ENCODE measurements around the gene FHOD3.

Gene FHOD3

DNA sequence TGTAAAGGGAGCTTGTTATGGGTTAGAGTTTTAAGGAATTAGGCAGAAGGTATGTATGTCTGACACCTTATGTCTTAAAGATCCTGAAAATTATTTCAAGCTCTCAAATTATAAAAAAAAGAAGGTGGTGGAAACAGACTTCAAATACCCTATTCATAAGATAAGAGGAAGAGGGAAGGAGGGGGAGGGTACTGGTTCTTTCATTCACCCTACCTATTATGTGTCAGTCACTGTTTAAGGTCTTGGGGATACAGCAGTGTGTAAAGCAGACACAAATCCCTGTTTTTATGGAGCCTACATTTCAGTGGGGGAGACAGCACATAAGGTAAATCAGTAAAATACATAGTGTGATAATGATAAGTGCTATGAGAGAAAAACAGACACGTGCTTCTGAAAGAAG, 184.4 kb downstream of the FHOD3 start:
- no peak for DNase-seq

DNA sequence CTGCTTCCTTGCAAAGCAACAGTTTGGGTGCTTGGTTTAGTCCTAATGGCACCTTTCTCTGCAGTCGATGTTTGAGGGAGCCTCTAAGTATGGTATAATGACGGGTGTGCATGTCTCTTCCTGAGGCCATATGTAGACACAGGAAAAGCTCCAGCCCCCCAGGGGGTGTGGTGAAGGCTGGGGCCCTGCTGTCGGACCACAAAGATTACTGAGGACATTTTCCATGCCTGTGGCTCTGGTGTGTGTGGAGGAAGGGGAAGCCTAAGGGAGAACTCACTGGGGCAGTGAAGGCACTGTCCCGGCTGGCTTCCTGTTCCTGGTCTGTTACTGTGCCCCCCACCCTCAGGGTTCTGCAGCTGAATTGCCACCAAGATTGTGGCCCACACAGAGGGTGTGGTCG, 187.1 kb downstream of the FHOD3 start:
- DNase-seq: no peak

DNA sequence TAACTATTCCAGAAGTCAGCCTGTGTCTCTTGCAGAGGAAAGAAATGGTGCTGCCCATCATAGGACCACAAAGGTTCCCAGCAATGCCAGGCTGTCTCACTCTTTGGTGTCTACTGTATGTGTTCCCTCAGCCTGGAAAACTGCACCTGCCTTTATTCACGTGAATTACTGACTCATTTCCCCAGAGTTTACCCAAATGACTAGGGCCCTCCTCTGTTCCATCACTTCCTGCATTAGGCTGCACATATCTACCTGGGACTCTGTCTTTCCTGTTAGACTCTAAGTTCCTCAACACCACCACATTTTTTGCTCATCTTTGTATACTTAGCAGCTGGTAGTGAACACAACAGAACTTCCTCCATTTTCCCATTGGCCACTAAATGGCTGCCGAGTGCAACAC, 188.3 kb downstream of the FHOD3 start:
- DNase-seq: no peak

DNA sequence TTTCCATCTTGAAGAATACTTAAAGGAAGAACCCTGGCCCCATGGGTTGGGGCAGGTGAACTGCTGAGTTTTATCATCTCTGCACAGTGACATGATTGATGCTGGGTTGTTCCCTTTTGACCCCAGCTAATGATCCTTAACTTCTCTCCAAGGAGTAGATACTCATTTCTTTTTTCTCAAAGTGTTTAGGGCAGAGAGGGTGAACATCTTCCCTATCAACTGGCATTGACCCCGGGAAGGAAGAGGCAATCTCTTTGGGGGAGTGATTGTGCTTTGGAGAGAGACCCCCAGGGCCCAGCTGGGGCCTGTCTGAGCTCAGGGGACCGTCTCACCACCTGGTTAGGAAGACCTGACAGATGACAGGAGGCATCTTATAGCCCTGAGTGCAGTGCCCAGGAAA, 190.6 kb downstream of the FHOD3 start:
- DNase-seq: no peak

DNA sequence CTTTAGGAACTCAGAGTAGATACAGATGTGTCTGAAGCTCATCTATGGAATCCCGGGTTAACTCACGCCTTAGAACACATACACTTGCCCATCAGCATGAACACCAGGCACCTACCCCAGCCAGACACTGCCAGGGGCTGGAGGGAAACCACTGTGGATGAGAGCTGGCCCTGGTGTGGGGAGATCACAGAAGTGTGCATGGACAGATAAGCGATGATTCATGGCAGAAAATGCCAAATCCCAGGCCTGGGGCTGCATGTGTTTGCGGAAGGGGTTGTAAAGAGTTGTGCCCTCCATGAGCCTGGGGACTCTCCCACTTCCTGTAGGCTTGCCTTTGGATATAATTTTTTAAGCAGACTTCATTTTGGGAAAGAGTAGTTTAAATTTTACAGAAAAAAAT, 193.4 kb downstream of the FHOD3 start:
- DNase-seq: no peak

DNA sequence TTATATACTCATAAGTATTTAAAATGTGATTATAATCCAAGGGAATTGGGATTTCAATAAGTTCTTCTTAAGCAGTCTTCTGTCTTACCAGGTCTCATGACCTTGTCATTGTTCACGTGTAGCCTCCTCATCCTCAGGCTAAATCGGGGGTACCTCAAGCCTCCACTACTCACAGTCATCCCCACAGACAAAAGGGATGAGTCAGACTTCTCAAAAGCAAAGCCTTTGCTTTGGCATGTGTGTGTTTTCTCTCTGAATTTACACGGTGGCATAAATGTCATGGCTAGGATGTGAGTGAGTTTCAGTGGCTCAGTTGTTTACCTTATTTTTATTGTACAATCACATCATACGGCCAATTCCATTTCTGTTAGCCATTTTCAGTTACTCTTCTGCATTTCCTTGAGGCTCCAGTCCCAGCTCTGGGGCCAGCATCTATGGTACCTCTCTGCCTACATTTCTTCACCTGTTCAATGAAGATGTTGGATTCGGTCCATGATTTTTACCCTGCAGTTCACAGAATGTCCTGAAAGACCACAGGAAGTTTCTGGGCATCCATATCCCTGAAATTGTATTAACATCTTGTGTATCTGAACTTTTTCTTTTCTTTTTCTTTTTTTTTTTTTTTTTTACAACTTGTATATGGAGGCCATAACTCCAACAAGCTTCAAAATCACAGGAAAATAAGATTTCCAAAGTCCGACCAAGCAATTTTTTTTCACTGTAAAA, 195.3 kb downstream of the FHOD3 start:
- no peak for DNase-seq

DNA sequence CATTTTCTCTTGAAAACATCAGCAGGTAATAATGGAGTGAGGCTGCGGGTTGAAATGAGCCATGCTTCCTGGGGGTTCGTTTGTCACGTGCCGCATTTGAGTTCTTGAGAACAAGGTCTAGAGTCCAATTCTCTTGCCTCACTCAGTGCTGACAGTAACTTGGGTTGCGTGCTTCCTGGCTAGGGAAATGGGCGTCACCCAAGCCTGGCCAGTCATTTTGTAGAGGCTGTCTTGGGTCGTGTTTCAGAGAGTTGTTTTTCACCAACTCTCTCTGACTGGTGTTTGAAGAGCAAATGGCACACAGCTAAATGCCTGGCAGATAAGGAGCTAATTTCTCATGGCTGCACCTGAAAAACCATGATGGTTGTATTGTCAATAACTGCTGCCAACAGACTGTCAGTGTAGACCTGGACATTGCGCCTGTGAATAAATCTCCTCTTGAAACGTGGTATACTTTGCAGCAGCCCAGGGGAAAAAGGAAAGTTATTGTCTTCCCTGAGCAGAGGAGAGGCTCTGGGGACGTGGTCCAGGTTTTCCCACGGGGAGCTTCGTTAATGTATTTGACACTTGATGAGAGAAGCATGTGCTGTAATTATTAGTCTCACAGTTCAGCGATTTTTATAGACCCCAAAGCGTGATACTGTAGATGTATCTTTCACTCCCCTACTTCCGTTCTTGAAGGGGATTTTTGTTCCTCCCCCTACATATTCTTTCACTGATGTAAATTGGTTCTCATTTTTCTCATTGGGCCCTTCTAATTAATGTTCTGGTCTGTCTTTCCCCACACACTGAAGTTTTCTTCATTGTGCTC, 196.0 kb downstream of the FHOD3 start:
- DNase-seq: no peak

DNA sequence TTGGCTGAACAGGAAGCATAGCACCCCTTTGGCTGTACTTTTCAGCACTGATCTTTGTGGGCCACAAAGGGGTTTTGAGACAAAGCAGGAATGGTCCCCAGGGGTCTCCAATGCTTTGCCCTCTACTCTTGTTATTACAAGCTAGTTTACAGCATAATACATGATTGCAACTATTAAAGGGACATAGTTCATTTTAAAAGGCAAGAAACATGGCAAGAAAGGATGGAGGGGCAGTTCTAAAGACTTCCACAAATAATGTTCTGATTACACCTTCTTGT, 196.6 kb downstream of the FHOD3 start:
- DNase-seq: no peak

DNA sequence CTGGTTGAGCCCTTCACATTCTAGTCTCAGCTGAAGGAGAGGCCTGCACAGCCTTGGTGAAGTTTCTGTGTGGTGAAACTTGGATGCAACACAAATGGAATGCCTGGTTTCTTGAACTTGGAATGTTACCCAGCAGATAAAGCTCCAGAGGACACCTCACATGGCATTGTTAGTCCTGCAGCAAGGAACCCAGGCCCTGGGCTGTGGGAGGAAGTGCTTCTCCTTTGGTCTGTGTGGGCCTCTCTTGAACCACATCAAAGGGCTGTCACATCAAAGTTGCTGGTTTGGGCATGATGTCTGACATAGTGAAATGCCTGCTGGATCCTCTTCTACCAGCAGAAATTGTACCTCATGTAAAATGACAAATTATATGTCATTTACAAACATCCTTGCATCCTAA, 198.5 kb downstream of the FHOD3 start:
- DNase-seq: no peak

DNA sequence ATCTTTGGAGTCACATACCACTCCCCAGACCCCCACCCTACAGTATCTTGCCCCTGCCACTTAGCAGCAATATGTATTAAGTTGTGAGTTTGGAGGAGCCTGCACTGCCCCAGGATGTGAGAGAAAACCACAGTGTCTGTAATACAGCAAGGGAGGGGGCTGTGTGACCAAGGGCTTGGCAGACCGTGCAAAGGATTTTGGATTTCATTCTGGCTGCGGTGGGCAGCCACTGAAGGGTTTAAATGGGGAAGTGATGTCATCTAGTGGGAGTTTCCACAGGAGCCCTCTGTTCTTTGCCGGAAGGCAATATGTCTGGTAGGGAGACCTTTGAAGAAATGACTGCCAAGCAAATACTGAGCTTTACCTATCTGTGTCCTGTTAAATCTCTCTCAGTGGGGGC, 202.4 kb downstream of the FHOD3 start:
- DNase-seq: no peak

DNA sequence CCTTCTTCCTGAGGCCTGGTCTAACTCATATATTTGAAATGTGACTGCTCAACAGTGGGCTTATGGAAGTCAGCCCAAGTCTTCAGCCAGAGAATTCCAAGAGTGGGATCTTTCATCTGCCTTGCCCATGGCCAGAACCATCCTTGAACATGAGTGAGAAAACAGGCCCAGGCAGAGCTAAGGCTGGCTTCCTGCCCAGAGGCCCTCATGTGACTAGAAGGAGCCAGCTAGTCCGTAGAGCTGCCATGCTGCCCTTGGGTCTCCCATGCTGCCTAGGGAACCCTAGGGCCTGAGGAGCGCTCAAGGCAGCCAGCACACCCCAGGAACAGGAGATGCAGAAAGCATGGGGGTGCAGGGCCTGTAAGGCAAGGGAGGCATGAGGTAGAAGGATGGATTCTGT, 203.6 kb downstream of the FHOD3 start:
- no peak for DNase-seq

DNA sequence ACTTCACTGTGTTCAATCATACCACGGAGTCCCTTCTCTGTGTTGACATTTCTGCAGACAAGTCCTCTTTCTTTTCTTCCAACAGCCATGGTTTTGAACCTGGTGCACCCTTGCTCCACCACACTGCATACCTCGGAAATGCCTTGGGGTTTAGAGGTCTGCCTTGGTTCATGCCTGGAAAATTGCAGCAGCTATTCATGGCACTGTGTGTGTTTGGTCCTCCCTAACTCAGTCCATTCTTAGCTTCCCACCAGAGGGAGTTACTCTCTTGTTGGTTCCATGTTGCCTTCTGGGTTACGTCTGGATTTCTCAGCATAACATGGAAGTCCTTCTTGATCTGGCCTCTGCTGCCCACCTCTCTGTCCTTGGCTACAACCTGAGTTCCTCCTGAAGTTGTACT, 206.0 kb downstream of the FHOD3 start:
- DNase-seq: no peak

DNA sequence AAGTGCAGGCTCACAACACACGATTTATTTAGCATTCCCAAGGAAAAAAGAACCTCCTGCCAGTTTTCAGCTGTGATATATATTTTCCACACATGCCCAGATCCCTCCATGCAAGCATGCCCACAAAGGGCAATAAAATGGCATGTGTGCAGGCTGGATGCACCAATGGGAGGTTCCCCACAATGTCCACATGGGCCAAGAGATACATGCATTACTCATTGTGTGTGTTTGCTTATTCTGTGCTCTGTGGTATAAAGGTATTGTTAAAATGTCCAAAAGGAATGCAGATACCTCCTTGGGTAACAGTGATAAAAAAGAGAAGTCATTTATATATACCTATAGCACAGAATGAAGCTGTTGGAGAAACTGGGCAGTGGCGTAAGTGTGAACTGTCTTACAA, 207.4 kb downstream of the FHOD3 start:
- no peak for DNase-seq

DNA sequence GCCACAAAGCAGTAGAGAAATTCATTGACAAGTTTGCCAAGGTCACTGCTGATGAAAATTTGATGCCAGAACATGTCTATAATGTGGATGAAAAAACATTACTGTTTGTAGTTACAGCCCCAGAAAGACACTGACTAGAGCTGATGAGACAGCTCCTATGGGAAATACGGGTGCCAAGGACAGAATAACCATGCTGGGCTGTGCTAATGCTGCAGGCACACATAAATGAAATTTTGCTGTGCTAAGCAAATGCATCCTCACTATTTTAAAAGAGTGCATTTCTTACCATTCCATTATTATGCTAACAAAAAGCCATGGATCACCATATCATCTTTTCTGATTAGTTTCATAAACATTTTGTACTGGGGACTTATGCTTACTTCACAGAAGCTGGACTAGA, 208.2 kb downstream of the FHOD3 start:
- no peak for DNase-seq

DNA sequence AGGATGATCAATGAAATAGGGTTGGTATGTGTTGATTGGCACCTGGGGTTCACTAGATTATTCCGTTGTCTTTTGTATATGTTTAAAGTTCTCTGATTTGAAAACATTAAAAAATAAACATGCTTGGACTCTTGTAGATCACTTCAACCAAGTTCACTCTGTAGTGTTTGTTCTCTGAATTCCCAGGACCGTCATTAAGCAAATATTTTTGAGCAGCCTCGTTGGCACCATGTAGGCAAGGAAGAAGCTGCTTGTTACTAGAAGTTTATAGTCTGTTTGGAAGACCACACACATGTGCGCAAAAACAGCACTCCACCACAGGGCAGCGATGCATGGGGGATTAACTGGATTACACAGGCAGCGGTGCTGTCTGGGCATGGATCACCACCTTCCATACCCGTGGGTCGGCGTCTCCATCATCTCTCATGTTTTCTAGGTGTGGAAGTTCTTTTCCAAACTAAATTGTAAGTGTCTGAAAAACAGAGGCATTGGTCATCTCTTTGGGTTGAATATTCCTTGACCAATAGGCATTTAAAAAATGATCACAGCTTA, 212.2 kb downstream of the FHOD3 start:
- DNase-seq: no peak

DNA sequence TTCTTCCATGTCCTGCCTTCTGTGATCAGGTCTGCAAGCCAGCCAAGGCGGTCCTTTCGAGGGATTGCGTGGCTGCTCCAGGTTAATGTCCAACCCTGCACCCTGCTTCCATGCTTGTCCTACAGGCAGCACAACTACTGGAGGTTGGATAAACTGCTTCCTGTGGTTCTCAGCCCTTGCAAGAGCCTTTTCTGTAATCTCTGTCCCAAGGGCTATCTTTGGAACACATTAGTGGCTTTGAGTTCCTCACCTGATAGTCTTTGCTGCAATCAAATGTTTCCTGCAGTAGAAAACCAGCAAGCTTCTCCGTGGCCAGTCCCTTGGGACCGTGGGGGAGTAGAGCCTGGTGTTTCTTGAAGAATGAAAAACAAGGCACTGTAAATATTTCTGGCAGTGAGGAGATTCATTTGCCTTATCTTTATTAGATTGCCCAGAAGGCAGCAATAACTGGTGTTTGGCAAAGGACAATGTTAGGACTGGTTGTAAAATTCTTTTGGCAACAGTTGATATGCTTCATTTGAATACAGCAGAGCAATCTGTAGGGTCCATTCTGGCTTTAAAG, 214.4 kb downstream of the FHOD3 start:
- no peak for DNase-seq

DNA sequence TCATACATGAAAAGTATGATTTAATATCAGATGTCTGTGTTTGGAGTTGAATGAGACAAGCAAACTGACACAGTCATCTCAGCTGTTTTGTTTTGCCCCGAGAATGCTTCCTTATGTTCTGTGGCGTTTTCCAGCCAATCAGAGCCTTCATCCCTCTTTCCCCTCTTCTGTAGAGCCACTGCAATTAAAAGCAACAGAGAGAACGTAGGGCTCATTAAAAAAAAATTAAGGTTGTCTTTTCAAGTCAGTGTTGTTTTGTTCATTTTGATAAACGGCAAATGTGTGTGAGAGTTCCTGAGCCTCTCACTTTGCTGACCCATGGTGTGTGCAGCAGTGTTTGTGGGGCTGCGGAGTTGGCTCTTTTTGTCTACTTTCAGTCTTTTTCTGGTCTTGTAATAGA, 216.0 kb downstream of the FHOD3 start:
- DNase-seq: no peak

DNA sequence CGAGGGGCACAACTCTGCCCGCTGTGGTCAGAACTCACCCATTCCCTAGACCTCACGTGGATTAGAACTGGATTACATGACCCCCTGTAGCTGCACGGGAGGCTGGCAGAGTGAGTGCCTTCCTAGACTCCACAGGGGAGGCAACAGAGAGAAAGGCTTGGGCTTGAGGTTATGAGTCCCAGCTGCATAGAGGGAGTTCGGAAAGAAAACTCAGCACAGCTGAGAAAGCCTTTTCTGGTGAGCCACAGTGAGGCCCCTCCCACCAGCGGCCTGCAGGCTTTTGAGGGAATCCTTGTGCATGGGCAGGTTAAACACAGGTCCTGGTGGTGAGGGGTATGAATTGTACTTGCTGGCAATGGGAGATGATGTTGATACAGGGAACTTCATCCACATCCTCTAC, 217.3 kb downstream of the FHOD3 start:
- no peak for DNase-seq

DNA sequence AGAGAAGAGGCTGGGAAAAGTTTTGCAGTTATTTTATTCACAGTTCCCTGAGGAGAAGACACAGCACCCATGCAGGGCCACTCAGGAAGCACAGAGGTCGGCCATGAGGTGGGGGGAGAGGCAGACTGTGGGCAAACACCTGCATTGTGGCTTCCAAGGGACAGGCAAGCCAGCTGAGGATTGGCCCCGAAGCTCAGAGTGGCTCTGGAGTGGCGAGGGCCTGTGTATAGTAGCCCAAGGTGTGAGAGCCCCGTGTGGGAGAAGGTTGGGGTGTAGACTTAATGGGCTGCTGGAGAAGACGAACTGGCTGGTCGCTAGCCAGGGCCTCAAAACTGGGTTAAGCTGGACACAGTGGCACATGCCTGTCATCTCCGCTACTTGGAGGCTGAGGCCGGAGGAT, 218.7 kb downstream of the FHOD3 start:
- no peak for DNase-seq

DNA sequence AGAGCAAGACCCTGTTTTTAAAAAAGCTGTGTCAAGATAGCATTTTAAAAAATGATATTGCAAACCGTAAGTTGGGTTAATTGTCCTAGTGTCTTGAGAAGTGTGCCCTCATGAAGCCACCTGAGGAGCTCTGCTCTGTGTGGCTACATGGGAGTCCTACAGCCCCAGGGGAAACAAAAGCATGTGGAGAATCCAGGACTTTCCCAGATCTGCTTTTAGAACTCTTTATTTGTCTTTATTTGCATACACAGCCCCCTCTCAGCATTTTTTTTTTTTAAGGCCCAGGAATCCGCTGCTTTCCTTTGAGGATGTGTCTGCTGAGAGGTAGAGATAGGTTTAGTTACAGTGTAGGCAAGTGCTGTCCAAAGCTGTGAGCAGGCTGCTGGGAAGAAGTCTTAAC, 219.2 kb downstream of the FHOD3 start:
- DNase-seq: no peak

DNA sequence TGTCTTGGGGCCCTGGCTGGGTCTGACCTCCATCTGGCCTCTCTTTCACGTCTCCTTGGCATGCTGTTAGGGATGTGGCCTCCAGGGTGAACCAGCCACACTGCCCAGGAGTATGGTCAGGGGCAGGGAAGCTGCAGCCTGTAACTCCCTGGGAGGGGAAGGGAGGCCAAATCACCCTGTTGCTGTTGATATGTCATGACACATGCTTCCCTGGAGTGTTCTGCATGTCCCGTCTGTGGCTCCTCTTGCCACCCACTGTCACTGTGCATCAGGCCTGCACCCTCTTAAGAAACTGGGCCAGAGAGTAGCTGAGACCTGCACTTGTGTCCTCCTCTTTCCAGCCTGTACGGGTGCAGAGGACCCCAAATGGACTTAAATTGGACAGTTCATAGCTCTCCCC, 221.3 kb downstream of the FHOD3 start:
- no peak for DNase-seq

DNA sequence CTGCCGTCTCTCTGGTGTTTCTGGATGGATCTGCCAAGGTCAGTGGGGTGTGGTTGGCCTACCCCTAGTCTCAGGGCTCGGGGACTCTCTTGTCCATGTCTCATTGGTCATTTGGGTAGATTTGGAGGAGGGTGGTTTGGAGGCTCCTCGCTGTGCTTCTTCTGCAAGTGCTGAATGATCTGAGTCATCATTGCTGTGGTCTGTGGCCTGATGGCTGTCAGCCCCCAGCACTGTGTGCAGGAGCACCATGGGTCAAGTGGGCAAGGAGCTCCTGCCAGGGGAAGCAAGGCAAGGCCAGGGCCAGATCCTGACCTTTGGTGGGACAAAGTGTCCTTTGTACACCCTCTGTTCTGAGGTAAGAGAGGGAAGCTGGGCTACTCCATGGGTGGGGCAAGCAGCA, 221.8 kb downstream of the FHOD3 start:
- DNase-seq: no peak

DNA sequence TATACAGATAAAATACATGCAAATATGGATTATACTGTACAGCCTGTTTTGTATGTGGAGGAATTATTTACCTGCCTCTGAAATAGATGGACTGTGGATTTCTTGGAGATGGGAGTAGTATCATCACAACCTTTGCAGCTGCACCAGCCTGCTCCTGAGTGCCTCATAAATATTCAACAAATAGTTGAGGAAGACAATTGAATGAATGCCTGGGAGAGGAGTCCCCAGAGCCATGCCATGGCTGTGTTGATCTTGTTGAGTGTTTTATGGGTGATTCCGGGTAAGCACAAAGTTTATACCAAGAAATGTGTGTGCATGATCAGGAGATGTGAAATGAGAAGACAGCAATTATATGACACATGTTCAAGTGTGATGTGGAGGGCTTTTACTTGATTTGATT, 225.0 kb downstream of the FHOD3 start:
- no peak for DNase-seq

DNA sequence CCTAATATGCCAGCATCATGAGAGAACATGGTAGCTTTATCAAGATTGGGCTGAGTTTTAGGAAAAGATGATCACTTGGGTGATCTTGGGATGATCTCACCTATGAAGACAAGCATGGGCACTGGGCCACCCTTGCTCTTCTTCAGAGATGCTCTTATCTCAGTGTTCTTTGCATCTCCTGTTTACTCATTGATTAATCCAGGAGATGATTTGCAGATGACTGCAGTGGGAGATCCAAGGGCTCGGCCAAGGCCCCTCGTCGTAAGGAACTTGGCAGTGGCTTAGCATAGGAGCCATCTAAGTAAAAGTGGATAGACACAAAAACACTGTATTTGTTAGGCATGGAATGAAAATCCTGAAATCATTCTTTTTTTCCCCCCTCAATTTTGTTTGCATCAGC, 228.4 kb downstream of the FHOD3 start:
- no peak for DNase-seq
